CD4-positive, alpha-beta T cell (primary cell): Measurements from ENCODE around the gene MYB. TPM values are rescaled to one million over a fixed set of nuclear protein-coding genes. Genes with fewer than 3 reads are reported as not detected.
"Not testable (repeated sequence)": the region's sequence is repeated elsewhere in the genome, so short reads cannot be mapped to it uniquely, and the experiment has no call there.

ENCODE experiments used
- ATAC-seq: fragments of 200-7000 bp; cut with Tn5 transposase; one replicate; pipeline ENCODE4 v1.10.0; 2022; ENCODE audit warnings: mild to moderate bottlenecking; ENCODE audit not compliant: poor library complexity
- CTCF ChIA-PET: fragments of 350-600 bp; sonication (Branson Sonifier 250); formaldehyde crosslinking; loops from one replicate; lab custom pipeline; 2021; ENCODE audit warnings: antibody characterized with exemption, inconsistent platforms; lab: Charles Lee
- POLR2A ChIA-PET: fragments of 350-600 bp; sonication (Branson Sonifier 250); formaldehyde crosslinking; loops from one replicate; lab custom pipeline; 2021; ENCODE audit warnings: antibody characterized with exemption, inconsistent platforms; lab: Charles Lee
- DNase-seq, 14 experiments: peaks; one replicate each; pipeline ENCODE4 v3.0.0-alpha.2; 2013 to 2020; ENCODE audit warnings: mixed read lengths in 2 of 14
- H3K27ac ChIP-seq, 2 donors: one replicate each; pipeline versions ENCODE4 v1.5.1 to v1.7.0; 2013; ENCODE audit warnings: low read length in 2 of 2, low read depth in 1 of 2, mild to moderate bottlenecking in 1 of 2
- H3K27me3 ChIP-seq, 2 experiments: 1 replicate in 1 of 2; 2 replicates in 1 of 2; pipeline versions ENCODE4 v1.6.1 to v1.7.0; 2013; ENCODE audit warnings: low read length in 2 of 2, control low read depth in 1 of 2, mild to moderate bottlenecking in 1 of 2, moderate library complexity in 1 of 2; ENCODE audit not compliant: insufficient read depth in 2 of 2, control insufficient read depth in 1 of 2
- H3K36me3 ChIP-seq: one replicate; pipeline ENCODE4 v1.6.1; 2013; ENCODE audit warnings: low read length, control low read depth; ENCODE audit not compliant: insufficient read depth
- H3K4me1 ChIP-seq: one replicate; pipeline ENCODE4 v1.6.1; 2013; ENCODE audit warnings: low read length, control low read depth; ENCODE audit not compliant: insufficient read depth
- H3K4me3 ChIP-seq: one replicate; pipeline ENCODE4 v1.5.1; 2013; ENCODE audit warnings: mild to moderate bottlenecking, low read length, moderate library complexity
- H3K9me3 ChIP-seq, 2 experiments: 1 replicate in 1 of 2; 2 replicates in 1 of 2; pipeline versions ENCODE4 v1.6.1 to v1.7.0; 2013; ENCODE audit warnings: low read length in 2 of 2, mild to moderate bottlenecking in 2 of 2, control low read depth in 1 of 2, moderate library complexity in 1 of 2; ENCODE audit not compliant: control insufficient read depth in 1 of 2, insufficient read depth in 1 of 2
- H3K27ac Mint-ChIP-seq: one replicate; pipeline ENCODE4 v1.8.0; 2020; ENCODE audit warnings: mixed read lengths
- H3K27me3 Mint-ChIP-seq: one replicate; pipeline ENCODE4 v1.8.0; 2021; ENCODE audit warnings: mixed read lengths
- H3K36me3 Mint-ChIP-seq: one replicate; pipeline ENCODE4 v1.8.0; 2021; ENCODE audit warnings: low read depth, mixed read lengths
- H3K4me1 Mint-ChIP-seq: one replicate; pipeline ENCODE4 v1.8.0; 2021; ENCODE audit warnings: low read depth, mixed read lengths
- H3K4me3 Mint-ChIP-seq: one replicate; pipeline ENCODE4 v1.8.0; 2020; ENCODE audit warnings: mild to moderate bottlenecking, mixed read lengths
- H3K9me3 Mint-ChIP-seq: one replicate; pipeline ENCODE4 v1.8.0; 2020; ENCODE audit warnings: mixed read lengths
- intact Hi-C, 2 experiments: fragments of 100-400 bp; cut with DNase I in 1 of 2; cut with micrococcal nuclease in 1 of 2; formaldehyde crosslinking; loops; one replicate each; pipeline versions ENCODE4 v1.15.1 to v1.9.0; 2023 to 2025; cut with DNase I, micrococcal nuclease
- total RNA-seq, 174 experiments: library from RNA in 2 of 174; stranded (reverse) in 2 of 174; gene quantifications; one replicate each; pipeline ENCODE4 v1.2.3 and lab custom pipeline; 2021 to 2026
- TF ChIP-seq, protein P1 (sequence below): fragments of 200-600 bp; IDR thresholded peaks from one replicate; pipeline ENCODE4 v1.8.0; 2022; ENCODE audit warnings: antibody characterized with exemption, mild to moderate bottlenecking

Gene MYB
- total RNA-seq, 2 experiments from 2014 or later, result 2.0 to 2.6 TPM

GRCh38 chr6:135142232-135142631 lies 38.9 kb upstream of the MYB start:
- H3K4me1 Mint-ChIP-seq, result peaks cover 33% of the 10 kb centered on the region
- H3K4me3 ChIP-seq, H3K36me3 ChIP-seq, H3K27ac Mint-ChIP-seq, H3K4me1 ChIP-seq, DNase-seq, ATAC-seq, H3K27me3 ChIP-seq, H3K27me3 Mint-ChIP-seq, H3K4me3 Mint-ChIP-seq, H3K36me3 Mint-ChIP-seq, H3K9me3 ChIP-seq, H3K9me3 Mint-ChIP-seq, H3K27ac ChIP-seq: not testable (repeated sequence)
- intact Hi-C loops, result loop anchor here in 1 of 2 experiments (5.0 kb wide), 1 partner anchor 295 kb away; no protein-coding TSS in a partner anchor
- CTCF ChIA-PET, result interaction anchor here (0.7 to 3.6 kb wide), 2 partner anchors 42 to 134 kb away, joined by 3 to 23 read pairs; no protein-coding TSS in a partner anchor
- TF ChIP-seq, protein P1, sequence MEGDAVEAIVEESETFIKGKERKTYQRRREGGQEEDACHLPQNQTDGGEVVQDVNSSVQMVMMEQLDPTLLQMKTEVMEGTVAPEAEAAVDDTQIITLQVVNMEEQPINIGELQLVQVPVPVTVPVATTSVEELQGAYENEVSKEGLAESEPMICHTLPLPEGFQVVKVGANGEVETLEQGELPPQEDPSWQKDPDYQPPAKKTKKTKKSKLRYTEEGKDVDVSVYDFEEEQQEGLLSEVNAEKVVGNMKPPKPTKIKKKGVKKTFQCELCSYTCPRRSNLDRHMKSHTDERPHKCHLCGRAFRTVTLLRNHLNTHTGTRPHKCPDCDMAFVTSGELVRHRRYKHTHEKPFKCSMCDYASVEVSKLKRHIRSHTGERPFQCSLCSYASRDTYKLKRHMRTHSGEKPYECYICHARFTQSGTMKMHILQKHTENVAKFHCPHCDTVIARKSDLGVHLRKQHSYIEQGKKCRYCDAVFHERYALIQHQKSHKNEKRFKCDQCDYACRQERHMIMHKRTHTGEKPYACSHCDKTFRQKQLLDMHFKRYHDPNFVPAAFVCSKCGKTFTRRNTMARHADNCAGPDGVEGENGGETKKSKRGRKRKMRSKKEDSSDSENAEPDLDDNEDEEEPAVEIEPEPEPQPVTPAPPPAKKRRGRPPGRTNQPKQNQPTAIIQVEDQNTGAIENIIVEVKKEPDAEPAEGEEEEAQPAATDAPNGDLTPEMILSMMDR, result peak; percentile 20
- POLR2A ChIA-PET, result interaction anchor here (0.7 to 3.1 kb wide), 3 partner anchors 16 to 87 kb away, joined by 3 to 15 read pairs (median 7); partner anchors contain the start of gene HBS1L

DNA sequence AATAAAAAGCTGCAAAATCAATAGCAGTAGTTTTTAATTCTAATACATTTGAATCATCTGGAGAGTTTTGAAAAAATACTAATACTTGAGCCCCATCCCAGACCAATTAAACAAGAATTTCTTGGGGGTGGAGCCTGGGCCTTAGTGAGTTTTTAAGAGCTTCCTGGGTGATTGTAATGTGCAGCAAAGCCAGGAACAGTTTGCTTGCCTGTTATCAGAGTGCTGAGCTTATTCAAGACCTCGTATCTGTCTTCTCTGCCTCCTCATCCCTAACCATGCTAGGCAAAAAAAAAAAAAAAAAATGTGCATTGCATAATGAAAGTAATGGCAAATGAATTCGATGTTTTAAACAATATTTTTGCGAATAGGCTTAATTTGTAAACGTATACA lies 36.4 kb upstream of the MYB start:
- Mint-ChIP-seq H3K27ac (peak overlapping the region; percentile 6), H3K4me3 (no peak overlapping the region)
- TF ChIP-seq, protein P1, result no peak

GRCh38 chr6:135145063-135145800 lies 35.9 kb upstream of the MYB start:
- H3K4me1 Mint-ChIP-seq, result peaks cover 51% of the 10 kb centered on the region
- H3K9me3 Mint-ChIP-seq, result no peaks in the 10 kb centered on the region
- ChIA-PET CTCF (interaction anchor here (0.7 to 3.6 kb wide), 13 partner anchors 13 to 1618 kb away, joined by 3 to 23 read pairs (median 3); no protein-coding TSS in a partner anchor), POLR2A (interaction anchor here (1.1 to 2.3 kb wide), 3 partner anchors 16 to 38 kb away, joined by 5 to 12 read pairs (median 7); partner anchors contain the start of gene MYB)
- Histone ChIP-seq H3K27ac (no peak overlapping the region), H3K4me1 (no peaks in the 10 kb centered on the region), H3K9me3 (no peaks in the 10 kb centered on the region), H3K4me3 (peak overlapping the region; percentile 15), H3K36me3 (no peaks in the 10 kb centered on the region), H3K27me3 (no peaks in the 10 kb centered on the region)
- ATAC-seq (peak; percentile 74), DNase-seq (peak in 4 of 14 experiments; percentile 39 to 65 (median 61))
- no peaks in the 10 kb centered on the region for H3K27me3 Mint-ChIP-seq
- no peaks in the 10 kb centered on the region for H3K36me3 Mint-ChIP-seq
- peak overlapping the region; percentile 6 for H3K27ac Mint-ChIP-seq
- peak overlapping the region; percentile 3 for H3K4me3 Mint-ChIP-seq
- intact Hi-C loops, result loop anchor here (1.0 to 5.0 kb wide), 5 partner anchors 38 to 282 kb away; no protein-coding TSS in a partner anchor
- TF ChIP-seq, protein P1, result peak; percentile 83

More for the DNA sequence above, 36.4 kb upstream of the MYB start:
- Histone ChIP-seq H3K4me3 (no peak overlapping the region), H3K27ac (no peak overlapping the region), H3K27me3 (no peaks in the 10 kb centered on the region), H3K36me3 (no peaks in the 10 kb centered on the region), H3K4me1 (no peaks in the 10 kb centered on the region), H3K9me3 (no peaks in the 10 kb centered on the region)
- Mint-ChIP-seq H3K9me3 (no peaks in the 10 kb centered on the region), H3K27me3 (no peaks in the 10 kb centered on the region), H3K36me3 (no peaks in the 10 kb centered on the region), H3K4me1 (peaks cover 51% of the 10 kb centered on the region)
- intact Hi-C loops, result loop anchor here (1.0 to 5.0 kb wide), 6 partner anchors 39 to 293 kb away; no protein-coding TSS in a partner anchor
- CTCF ChIA-PET, result interaction anchor here (0.7 to 3.6 kb wide), 14 partner anchors 13 to 1619 kb away, joined by 3 to 23 read pairs (median 3); no protein-coding TSS in a partner anchor
- POLR2A ChIA-PET, result interaction anchor here (1.1 to 3.1 kb wide), 7 partner anchors 16 to 90 kb away, joined by 5 to 15 read pairs (median 5); partner anchors contain the start of genes HBS1L and MYB
- ATAC-seq, result peak; percentile 17
- DNase-seq, result no peak
